KMS-11 (cell line): ENCODE data around the gene ZNF318.
"Not testable (repeated sequence)": the region's sequence is repeated elsewhere in the genome, so short reads cannot be mapped to it uniquely, and the experiment has no call there.

Experiments
- H2AFZ ChIP-seq: fragments of 200-600 bp; sonication (generic); 2 replicates; pipeline ENCODE4 v1.6.1; 2016; ENCODE audit warnings: antibody characterized with exemption, mixed run types, low read depth
- H3K27ac ChIP-seq: fragments of 200-600 bp; sonication (generic); 2 replicates; pipeline ENCODE4 v1.6.1; 2016; ENCODE audit warnings: mild to moderate bottlenecking, mixed run types
- H3K27me3 ChIP-seq: fragments of 200-600 bp; sonication (generic); 2 replicates; pipeline ENCODE4 v1.6.1; 2017; ENCODE audit warnings: mild to moderate bottlenecking, low read depth, mixed run types, moderate library complexity; ENCODE audit not compliant: insufficient read depth
- H3K36me3 ChIP-seq: fragments of 200-600 bp; sonication (generic); 2 replicates; pipeline ENCODE4 v1.6.1; 2017; ENCODE audit warnings: mild to moderate bottlenecking, mixed run types; ENCODE audit not compliant: insufficient read depth
- H3K4me1 ChIP-seq: fragments of 200-600 bp; sonication (generic); 2 replicates; pipeline ENCODE4 v1.6.1; 2016; ENCODE audit warnings: mild to moderate bottlenecking, low read depth, mixed run types; ENCODE audit not compliant: poor library complexity, severe bottlenecking
- H3K4me2 ChIP-seq: fragments of 200-600 bp; sonication (generic); 2 replicates; pipeline ENCODE4 v1.7.0; 2016; ENCODE audit warnings: mild to moderate bottlenecking, mixed run types
- H3K4me3 ChIP-seq: fragments of 200-600 bp; sonication (generic); IDR thresholded peaks from 2 replicates; pipeline ENCODE4 v1.6.1; 2017; ENCODE audit warnings: low read depth, low read length, mixed read lengths; ENCODE audit not compliant: insufficient read depth
- H3K79me2 ChIP-seq: fragments of 200-600 bp; sonication (generic); 2 replicates; pipeline ENCODE4 v1.6.1; 2016; ENCODE audit warnings: low read depth, mixed run types; ENCODE audit not compliant: insufficient read depth
- H3K9ac ChIP-seq: fragments of 200-600 bp; sonication (generic); 2 replicates; pipeline ENCODE4 v1.6.1; 2016; ENCODE audit warnings: mild to moderate bottlenecking, mixed run types
- H4K20me1 ChIP-seq: fragments of 200-600 bp; sonication (generic); 2 replicates; pipeline ENCODE4 v1.6.1; 2016; ENCODE audit warnings: mild to moderate bottlenecking, mixed run types; ENCODE audit not compliant: insufficient read depth
- CTCF ChIP-seq: fragments of 200-600 bp; sonication (generic); conservative IDR thresholded peaks from 2 replicates; pipeline ENCODE4 v1.6.1; 2017; ENCODE audit warnings: low read depth, mild to moderate bottlenecking, antibody characterized with exemption, low read length, moderate library complexity, mixed read lengths

Gene ZNF318

GRCh38 chr6:43376551-43376981 lies 7.1 kb upstream of the ZNF318 start:
- no peak for TF ChIP-seq CTCF
- Histone ChIP-seq H3K4me3 (no peak overlapping the region), H3K9ac (no peak overlapping the region), H3K4me1 (peaks cover 12% of the 10 kb centered on the region), H3K36me3 (no peaks in the 10 kb centered on the region), H3K4me2 (no peak overlapping the region), H2AFZ (no peak overlapping the region), H3K27ac (no peak overlapping the region), H3K27me3 (no peaks in the 10 kb centered on the region), H4K20me1 (no peaks in the 10 kb centered on the region), H3K79me2 (no peaks in the 10 kb centered on the region)

- H3K4me1 ChIP-seq: peaks cover 12% of the 10 kb centered on the region
- no peak overlapping the region for H3K4me3 ChIP-seq
Measured at GRCh38 chr6:43375693-43376092, 6.2 kb upstream of the ZNF318 start.

GRCh38 chr6:43373252-43373875 lies 3.9 kb upstream of the ZNF318 start:
- Histone ChIP-seq H3K4me1 (peaks cover 19% of the 10 kb centered on the region), H4K20me1 (no peaks in the 10 kb centered on the region), H3K36me3 (no peaks in the 10 kb centered on the region), H3K27me3 (no peaks in the 10 kb centered on the region), H3K27ac (no peak overlapping the region), H3K9ac (no peak overlapping the region), H3K4me2 (no peak overlapping the region), H3K79me2 (no peaks in the 10 kb centered on the region), H3K4me3 (no peak overlapping the region), H2AFZ (no peak overlapping the region)
- no peak for TF ChIP-seq CTCF

More at GRCh38 chr6:43375693-43376092, 6.2 kb upstream of the ZNF318 start:
- H3K27ac ChIP-seq: no peak overlapping the region
- no peaks in the 10 kb centered on the region for H3K79me2 ChIP-seq
- no peaks in the 10 kb centered on the region for H3K27me3 ChIP-seq
- no peak overlapping the region for H3K4me2 ChIP-seq
- no peak overlapping the region for H3K9ac ChIP-seq
- H4K20me1 ChIP-seq: no peaks in the 10 kb centered on the region
- H3K36me3 ChIP-seq: no peaks in the 10 kb centered on the region
- no peak overlapping the region for H2AFZ ChIP-seq
- no peak for TF ChIP-seq CTCF

- Histone ChIP-seq H3K4me1 (peaks cover 15% of the 10 kb centered on the region), H3K4me2 (peak overlapping the region; percentile 52; the same call in 1 of the 2 replicates), H3K9ac (peak overlapping the region; percentile 43; the same call in 1 of the 2 replicates), H3K27ac (peak overlapping the region; percentile 13; the same call in 1 of the 2 replicates), H2AFZ (peak overlapping the region; percentile 89)
- not testable (repeated sequence) for H3K4me3 ChIP-seq, H4K20me1 ChIP-seq, H3K27me3 ChIP-seq, H3K36me3 ChIP-seq, H3K79me2 ChIP-seq
Measured at GRCh38 chr6:43370003-43370580, 645 bp upstream of the ZNF318 start.
